Panc1 (cell line): ENCODE measurements around the gene RICTOR. TPM values are rescaled to one million over a fixed set of nuclear protein-coding genes. Genes with fewer than 3 reads are reported as not detected.
A peak's percentile ranks its signal among the peaks of the same experiment; 100 is the strongest.

Source experiments
- ATAC-seq: fragments of 200-7000 bp; cut with Tn5 transposase; 2 replicates; pipeline ENCODE4 v1.9.1; 2020; ENCODE audit warnings: mild to moderate bottlenecking, moderate library complexity
- BruUV-seq: library from RNA; stranded (reverse); fragments of 400-500 nt; replicated peaks from 2 replicates; lab custom pipeline; 2021; lab: Mats Ljungman, UMichigan
- CTCF ChIA-PET: fragments of 300-600 bp; sonication (Branson Sonifier 250); formaldehyde crosslinking; loops from one replicate; lab custom pipeline; 2022; ENCODE audit warnings: antibody characterized with exemption; lab: Charles Lee
- POLR2A ChIA-PET: fragments of 300-600 bp; sonication (Branson Sonifier 250); formaldehyde crosslinking; loops from one replicate; lab custom pipeline; 2022; ENCODE audit warnings: antibody characterized with exemption; lab: Charles Lee
- DNase-seq: peaks from one replicate; pipeline ENCODE4 v3.0.0-alpha.2; 2010; ENCODE audit warnings: low read depth, low spot score
- H3K27ac ChIP-seq: 2 replicates; pipeline ENCODE4 v1.5.1; 2011; ENCODE audit warnings: mild to moderate bottlenecking, low read length, inconsistent platforms
- H3K27me3 ChIP-seq: fragments of 200-500 bp; sonication (Bioruptor generic); 2 replicates; pipeline ENCODE4 v1.6.0; 2014; ENCODE audit warnings: low read length, inconsistent platforms; ENCODE audit not compliant: control insufficient read depth, insufficient read depth
- H3K36me3 ChIP-seq: fragments of 200-500 bp; sonication (Bioruptor generic); 2 replicates; pipeline ENCODE4 v1.5.1; 2014; ENCODE audit warnings: inconsistent platforms, mild to moderate bottlenecking, low read length, moderate library complexity; ENCODE audit not compliant: control insufficient read depth, insufficient read depth
- H3K4me1 ChIP-seq: 2 replicates; pipeline ENCODE4 v1.5.1; 2011; ENCODE audit warnings: inconsistent platforms, mild to moderate bottlenecking, low read length, moderate library complexity; ENCODE audit not compliant: control insufficient read depth, insufficient read depth
- H3K4me3 ChIP-seq, 2 experiments: 2 replicates each; pipeline ENCODE4 v1.5.1; 2011 to 2012; ENCODE audit warnings: low read depth in 2 of 2, low read length in 2 of 2, mild to moderate bottlenecking in 2 of 2, inconsistent platforms in 1 of 2, moderate library complexity in 1 of 2
- H3K9me3 ChIP-seq: fragments of 200-500 bp; sonication (Bioruptor generic); 2 replicates; pipeline ENCODE4 v1.5.1; 2014; ENCODE audit warnings: low read depth, mild to moderate bottlenecking, inconsistent platforms, low read length, moderate library complexity; ENCODE audit not compliant: control insufficient read depth, insufficient read depth
- CTCF ChIP-seq: fragments of 450-650 bp; IDR thresholded peaks from 2 replicates; pipeline ENCODE4 v1.5.1; 2017; ENCODE audit warnings: mild to moderate bottlenecking
- POLR2AphosphoS5 ChIP-seq: IDR thresholded peaks from 2 replicates; pipeline ENCODE4 v1.6.1; 2012; ENCODE audit warnings: mild to moderate bottlenecking, low read depth, low read length, moderate library complexity
- REST ChIP-seq, 2 experiments: IDR thresholded peaks; 2 replicates each; pipeline ENCODE4 v1.6.1; 2011 to 2012; ENCODE audit warnings: low read depth in 2 of 2, control low read depth in 1 of 2, low read length in 1 of 2, mild to moderate bottlenecking in 1 of 2, moderate library complexity in 1 of 2; ENCODE audit not compliant: insufficient read depth in 1 of 2
- SIN3A ChIP-seq: IDR thresholded peaks from 2 replicates; pipeline ENCODE4 v1.6.1; 2012; ENCODE audit warnings: low read depth, mild to moderate bottlenecking, low read length, moderate library complexity, borderline replicate concordance; ENCODE audit not compliant: insufficient read depth
- TCF7L2 ChIP-seq: IDR thresholded peaks from 2 replicates; pipeline ENCODE4 v1.6.1; 2011; ENCODE audit warnings: mild to moderate bottlenecking, low read depth, low read length, inconsistent platforms
- in situ Hi-C: cut with HindIII; loops from 2 replicates; pipeline ENCODE4 v1.10.0; 2016; ENCODE audit warnings: low sequenced_read_pairs, low pct_unique_long_range_greater_than_20kb
- intact Hi-C: fragments of 100-400 bp; cut with micrococcal nuclease; formaldehyde crosslinking; loops from one replicate; pipeline ENCODE4 v1.10.0; 2022; ENCODE audit not compliant: unreplicated experiment
- total RNA-seq: library from RNA; stranded (reverse); gene quantifications from one replicate; pipeline ENCODE4 v1.2.1, GENCODE V29; 2021; ENCODE audit not compliant: unreplicated experiment

The RICTOR gene
- total RNA-seq, 1 experiment from 2014 or later: 21.3 TPM

- Histone ChIP-seq H3K9me3 (no peaks in the 10 kb centered on the region), H3K27ac (peak overlapping the region; percentile 64; the same call in 1 of the 2 replicates), H3K4me1 (peaks cover 3% of the 10 kb centered on the region; the same call in 1 of the 2 replicates), H3K27me3 (no peaks in the 10 kb centered on the region), H3K4me3 (peak overlapping the region; percentile 12 to 20; a peak in 3 of 4 replicates), H3K36me3 (no peaks in the 10 kb centered on the region)
- TF ChIP-seq POLR2AphosphoS5: no peak
- TF ChIP-seq REST (IDR thresholded peaks at IDR 0.05; ENCODE audit: insufficient read depth in 1 of 2, low read depth in 2 of 2, low read length in 1 of 2): no peak
- no peak for TF ChIP-seq CTCF
- TF ChIP-seq SIN3A: no peak
- DNase-seq: no peak
- ChIA-PET CTCF (no interaction called here), POLR2A (no interaction called here)
- BruUV-seq: no TSS peak
- in situ Hi-C loops: no loop called here
- ATAC-seq: no peak
- intact Hi-C loops: no loop called here
Measured at GRCh38 chr5:39057734-39058133, 16.5 kb downstream of the RICTOR start.

GRCh38 chr5:39055768-39056398 lies 18.3 kb downstream of the RICTOR start:
- no peak overlapping the region for H3K27ac ChIP-seq
- ChIA-PET CTCF (no interaction called here), POLR2A (no interaction called here)
- H3K9me3 ChIP-seq: no peaks in the 10 kb centered on the region
- ATAC-seq (no peak), DNase-seq (no peak)
- in situ Hi-C loops: no loop called here
- H3K4me1 ChIP-seq: peaks cover 3% of the 10 kb centered on the region; the same call in 1 of the 2 replicates
- intact Hi-C loops: no loop called here
- H3K36me3 ChIP-seq: no peaks in the 10 kb centered on the region
- BruUV-seq: no TSS peak
- no peaks in the 10 kb centered on the region for H3K27me3 ChIP-seq
- TF ChIP-seq REST (IDR thresholded peaks at IDR 0.05; ENCODE audit: insufficient read depth in 1 of 2, low read depth in 2 of 2, low read length in 1 of 2) (no peak), SIN3A (no peak), POLR2AphosphoS5 (no peak), CTCF (no peak), TCF7L2 (no peak)
- H3K4me3 ChIP-seq: no peak overlapping the region
